Measurements from ENCODE around the gene MYT1.

- TF ChIP-seq TAF1 (IDR thresholded peaks at IDR 0.05; ENCODE audit: borderline replicate concordance, low read depth, low read length) (no peak), POLR2A (IDR thresholded peaks at IDR 0.05; ENCODE audit: low read depth, low read length) (no peak)
Measured at GRCh38 chr20:64224351-64225170, 60.3 kb downstream of the MYT1 start.
